Frontal cortex (tissue), 4 donors: ENCODE data around the gene SCNN1A. TPM values are rescaled to one million over a fixed set of nuclear protein-coding genes. Genes with fewer than 3 reads are reported as not detected.
A peak's percentile ranks its signal among the peaks of the same experiment; 100 is the strongest.

Experiments
- DNase-seq, 2 donors: peaks; one replicate each; pipeline ENCODE4 v3.0.0; 2012; ENCODE audit warnings: low spot score in 2 of 2
- FAIRE-seq: peaks from 2 replicates; lab custom pipeline; 2012; peaks lifted over from hg19 to GRCh38; lab: Jason Lieb, UNC
- total RNA-seq: library from RNA; depleted of rRNA; stranded (reverse); fragments of >200 nt; gene quantifications from one replicate; pipeline ENCODE4 v1.2.3, GENCODE V29; 2014
- donor health status: control.
- donor health status: control.
- donor health status: control.

The SCNN1A gene
- not detected for total RNA-seq

GRCh38 chr12:6375269-6376078 lies at the start of gene SCNN1A:
Gene SCNN1A, minus strand, starts transcription at chr12:6375563. Its CDS starts 780 bp downstream, at chr12:6374783.
- DNase-seq (no peak), FAIRE-seq (no peak)

GRCh38 chr12:6424866-6425265 lies 49.5 kb upstream of the SCNN1A start:
- no peak for FAIRE-seq

GRCh38 chr12:6424008-6424347 lies 48.6 kb upstream of the SCNN1A start:
- FAIRE-seq (no peak), DNase-seq (no peak)

More at GRCh38 chr12:6424866-6425265, 49.5 kb upstream of the SCNN1A start:
- no peak for DNase-seq

- DNase-seq = peak; percentile 60 to 86
- no peak for FAIRE-seq
These were observed 48.1 kb upstream of the SCNN1A start for GRCh38 chr12:6423267-6424007.

- DNase-seq (no peak), FAIRE-seq (no peak)
These were observed 45.0 kb upstream of the SCNN1A start for GRCh38 chr12:6420364-6420763.

- FAIRE-seq (no peak), DNase-seq (no peak)
These were observed 43.4 kb upstream of the SCNN1A start for GRCh38 chr12:6418796-6419195.

GRCh38 chr12:6416596-6416995 lies 41.2 kb upstream of the SCNN1A start:
- DNase-seq (no peak), FAIRE-seq (no peak)

- DNase-seq = no peak
- no peak for FAIRE-seq
These were observed 32.0 kb upstream of the SCNN1A start for GRCh38 chr12:6407236-6407954.

- FAIRE-seq = no peak
- DNase-seq = no peak
These were observed 30.6 kb upstream of the SCNN1A start for GRCh38 chr12:6405963-6406362.

- FAIRE-seq = no peak
These were observed 29.0 kb upstream of the SCNN1A start for GRCh38 chr12:6404390-6404789.

GRCh38 chr12:6399884-6400644 lies 24.7 kb upstream of the SCNN1A start:
- DNase-seq = no peak
- no peak for FAIRE-seq

More at GRCh38 chr12:6404390-6404789, 29.0 kb upstream of the SCNN1A start:
- no peak for DNase-seq

- DNase-seq = no peak
- FAIRE-seq = no peak
These were observed 20.7 kb upstream of the SCNN1A start for GRCh38 chr12:6396031-6396430.

GRCh38 chr12:6394398-6394797 lies 19.0 kb upstream of the SCNN1A start:
- DNase-seq (peak in 1 of 2 donors; percentile 8), FAIRE-seq (no peak)

- FAIRE-seq = no peak
- no peak for DNase-seq
These were observed 17.7 kb upstream of the SCNN1A start for GRCh38 chr12:6393109-6393508.

- DNase-seq = peak in 1 of 2 donors; percentile 12
- FAIRE-seq = no peak
These were observed 17.1 kb upstream of the SCNN1A start for GRCh38 chr12:6392504-6392903.

GRCh38 chr12:6391013-6391412 lies 15.7 kb upstream of the SCNN1A start:
- no peak for FAIRE-seq
- no peak for DNase-seq

GRCh38 chr12:6390084-6390799 lies 14.9 kb upstream of the SCNN1A start:
- DNase-seq (peak in 1 of 2 donors; percentile 8), FAIRE-seq (no peak)

GRCh38 chr12:6387541-6387940 lies 12.2 kb upstream of the SCNN1A start:
- FAIRE-seq (no peak), DNase-seq (no peak)

GRCh38 chr12:6386491-6386890 lies 11.1 kb upstream of the SCNN1A start:
- no peak for FAIRE-seq

More at GRCh38 chr12:6386491-6386890, 11.1 kb upstream of the SCNN1A start:
- no peak for DNase-seq
